ENCODE measurements around the gene NACA2. TPM values are rescaled to one million over a fixed set of nuclear protein-coding genes. Genes with fewer than 3 reads are reported as not detected.

The NACA2 gene
- total RNA-seq: not detected in 2 replicates

DNA sequence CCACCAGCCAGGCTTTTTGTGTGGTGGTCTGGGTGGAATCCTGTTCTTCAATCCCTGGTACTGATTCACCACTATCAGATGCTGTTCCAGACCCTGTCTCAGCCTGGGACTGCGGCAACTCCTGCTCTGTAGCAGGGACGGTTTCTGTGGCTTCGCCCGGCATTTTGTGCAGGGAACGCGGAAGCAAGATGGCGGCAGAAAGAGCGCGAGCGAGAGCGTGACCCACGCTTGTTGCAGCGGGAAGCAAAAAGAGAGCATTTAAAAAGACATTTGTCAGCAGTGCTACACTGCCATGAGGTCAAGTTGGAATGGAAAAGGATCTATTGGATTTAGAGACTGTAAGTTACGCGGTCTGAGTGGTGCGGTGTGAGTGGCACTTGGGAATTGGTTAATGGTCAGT is at the start of gene NACA2:
Gene NACA2, minus strand, starts transcription at position 202 of the 400 bp plus-strand sequence. Its CDS starts 39 bp downstream, at position 163.

Other genes starting within 250 kb of the NACA2 start
- 30.0 and 32.3 TPM in 2 replicates for gene TBX2, start 191.4 kb downstream of the NACA2 start, total RNA-seq
- 0.89 TPM in 1 of 2 replicates, not detected in the other for gene TBX4, start 138.8 kb downstream of the NACA2 start, total RNA-seq

All from smooth muscle cell of the umbilical artery (primary cell).